ENCODE data around the gene CYFIP2. TPM values are rescaled to one million over a fixed set of nuclear protein-coding genes. Genes with fewer than 3 reads are reported as not detected.

The CYFIP2 gene
- 3.7 and 12.4 TPM in 2 replicates for total RNA-seq (ENCODE audit: low replicate concordance)

DNA sequence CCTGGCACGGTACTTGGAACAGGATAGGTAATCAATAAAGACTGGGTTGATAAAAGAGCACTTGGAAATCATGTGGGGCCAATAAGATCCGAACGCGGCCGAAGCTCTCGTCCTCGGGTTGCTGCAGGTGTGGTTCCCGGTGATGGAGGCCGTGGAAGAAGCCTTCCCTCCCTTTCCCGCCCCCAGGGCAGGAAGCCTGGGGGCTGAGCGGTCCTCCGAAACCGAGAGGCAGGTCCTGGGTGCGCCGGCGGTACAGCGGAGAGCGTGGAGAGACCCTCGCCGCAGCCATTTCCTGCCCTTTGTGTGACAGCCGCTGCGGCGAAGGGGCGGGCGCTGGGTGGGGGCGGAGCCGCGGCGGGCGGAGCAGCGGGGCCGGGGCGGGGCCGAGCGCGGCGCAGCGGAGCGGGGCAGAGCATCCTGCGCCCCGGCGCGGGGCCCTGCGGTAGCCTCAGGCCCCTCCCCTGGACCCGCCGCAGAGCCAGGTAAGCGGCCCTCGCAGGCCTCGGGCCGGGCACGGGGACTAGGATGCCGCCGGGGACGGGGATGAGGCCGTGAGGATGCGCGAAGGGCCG, at the start of gene CYFIP2:
Gene CYFIP2, plus strand, starts transcription at position 410 of the 572 bp plus-strand sequence. CDS start 19,239 bp downstream, outside the sequence.
- no peak for DNase-seq (ENCODE audit: low read depth)
- TF ChIP-seq, protein P1, sequence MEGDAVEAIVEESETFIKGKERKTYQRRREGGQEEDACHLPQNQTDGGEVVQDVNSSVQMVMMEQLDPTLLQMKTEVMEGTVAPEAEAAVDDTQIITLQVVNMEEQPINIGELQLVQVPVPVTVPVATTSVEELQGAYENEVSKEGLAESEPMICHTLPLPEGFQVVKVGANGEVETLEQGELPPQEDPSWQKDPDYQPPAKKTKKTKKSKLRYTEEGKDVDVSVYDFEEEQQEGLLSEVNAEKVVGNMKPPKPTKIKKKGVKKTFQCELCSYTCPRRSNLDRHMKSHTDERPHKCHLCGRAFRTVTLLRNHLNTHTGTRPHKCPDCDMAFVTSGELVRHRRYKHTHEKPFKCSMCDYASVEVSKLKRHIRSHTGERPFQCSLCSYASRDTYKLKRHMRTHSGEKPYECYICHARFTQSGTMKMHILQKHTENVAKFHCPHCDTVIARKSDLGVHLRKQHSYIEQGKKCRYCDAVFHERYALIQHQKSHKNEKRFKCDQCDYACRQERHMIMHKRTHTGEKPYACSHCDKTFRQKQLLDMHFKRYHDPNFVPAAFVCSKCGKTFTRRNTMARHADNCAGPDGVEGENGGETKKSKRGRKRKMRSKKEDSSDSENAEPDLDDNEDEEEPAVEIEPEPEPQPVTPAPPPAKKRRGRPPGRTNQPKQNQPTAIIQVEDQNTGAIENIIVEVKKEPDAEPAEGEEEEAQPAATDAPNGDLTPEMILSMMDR (IDR thresholded peaks at IDR 0.05; ENCODE audit: insufficient read depth, low read length): no peak
- H3K4me3 ChIP-seq (ENCODE audit: low read depth, low read length): peak within 1 kb of the TSS; percentile 68

DNA sequence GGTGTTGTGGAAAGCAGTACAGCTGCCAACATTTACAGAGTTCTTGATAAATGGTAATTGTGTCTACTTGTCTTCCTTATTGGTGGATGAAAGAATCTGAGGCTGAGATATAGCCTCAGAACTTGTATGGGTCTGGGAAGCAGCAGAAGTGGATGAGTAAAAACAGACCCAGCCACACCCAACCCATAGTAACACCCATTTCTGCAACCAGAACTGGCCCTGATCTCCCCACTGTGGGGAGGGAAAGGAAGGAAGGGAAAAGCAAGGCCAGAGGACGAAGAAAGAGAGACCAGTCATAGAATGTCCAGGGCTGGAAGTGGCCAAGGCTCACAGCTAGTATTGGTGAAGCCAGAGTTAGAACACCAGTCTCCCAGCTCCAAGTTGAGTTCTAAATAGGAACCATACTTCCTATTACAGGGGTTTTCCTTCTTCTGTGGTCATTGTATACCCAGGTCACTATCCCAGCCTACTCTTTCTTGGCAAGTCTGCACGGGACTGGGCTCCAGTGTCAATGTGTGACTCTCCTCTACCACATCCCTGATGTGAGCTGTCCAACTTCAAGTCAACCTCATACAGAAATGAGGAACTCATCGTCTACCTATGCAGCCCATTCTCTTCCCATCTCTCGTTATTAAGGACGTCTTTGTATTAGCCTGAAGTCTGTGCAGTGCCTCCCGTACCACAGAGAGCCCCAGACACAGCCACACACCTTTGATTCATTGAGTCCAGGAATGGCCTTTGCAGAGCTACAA, 49.4 kb upstream of the CYFIP2 start:
- TF ChIP-seq, protein P1 (IDR thresholded peaks at IDR 0.05; ENCODE audit: insufficient read depth, low read length): no peak
- no peak for DNase-seq (ENCODE audit: low read depth)
- no peak overlapping the region for H3K4me3 ChIP-seq (ENCODE audit: low read depth, low read length)

DNA sequence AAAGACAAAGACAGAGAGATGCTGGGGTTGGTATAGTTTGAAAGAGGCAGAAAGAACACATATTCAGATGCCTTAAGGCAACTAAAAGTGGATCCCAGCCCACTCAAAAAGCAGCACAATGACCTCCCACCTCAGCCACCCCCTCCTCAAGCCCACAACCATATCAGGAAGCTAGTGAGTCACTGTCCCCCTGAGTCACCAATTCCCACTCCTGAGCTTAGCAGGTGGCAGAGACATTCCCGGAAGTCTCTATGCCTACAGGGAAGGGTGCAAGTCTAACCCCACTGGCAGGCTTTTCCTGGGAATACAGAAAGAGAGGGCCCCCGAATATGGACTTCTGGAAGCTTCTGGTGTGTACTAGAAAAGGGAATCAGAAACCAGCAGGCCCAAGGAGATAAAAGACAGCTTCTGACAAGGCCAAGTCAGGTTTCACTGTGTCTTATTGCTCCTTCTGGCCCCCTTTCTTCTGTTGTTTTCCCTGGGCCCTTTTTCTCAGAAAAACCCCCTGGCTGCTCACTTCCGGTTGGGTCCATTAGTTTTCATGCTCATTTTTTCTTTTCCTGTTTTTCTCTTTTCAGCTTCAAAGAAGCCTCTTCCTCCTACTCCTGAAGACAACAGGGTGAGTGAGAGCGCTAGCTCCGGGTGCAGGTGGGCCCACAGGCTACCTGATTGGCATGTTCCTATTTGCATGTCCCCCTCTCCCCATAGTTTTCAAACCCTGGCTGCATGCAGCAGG, 48.5 kb upstream of the CYFIP2 start:
- H3K4me3 ChIP-seq (ENCODE audit: low read depth, low read length): no peak overlapping the region
- no peak for DNase-seq (ENCODE audit: low read depth)
- TF ChIP-seq, protein P1 (IDR thresholded peaks at IDR 0.05; ENCODE audit: insufficient read depth, low read length): no peak

GRCh38 chr5:157219491-157220271, 46.2 kb upstream of the CYFIP2 start:
- TF ChIP-seq, protein P1 (IDR thresholded peaks at IDR 0.05; ENCODE audit: insufficient read depth, low read length): no peak
- DNase-seq (ENCODE audit: low read depth): no peak

GRCh38 chr5:157221959-157222358, 44.0 kb upstream of the CYFIP2 start:
- no peak overlapping the region for H3K4me3 ChIP-seq (ENCODE audit: low read depth, low read length)
- DNase-seq (ENCODE audit: low read depth): no peak
- TF ChIP-seq, protein P1 (IDR thresholded peaks at IDR 0.05; ENCODE audit: insufficient read depth, low read length): no peak

More at GRCh38 chr5:157219491-157220271, 46.2 kb upstream of the CYFIP2 start:
- no peak overlapping the region for H3K4me3 ChIP-seq (ENCODE audit: low read depth, low read length)
